ENCODE measurements around the gene LRRC30.

DNA sequence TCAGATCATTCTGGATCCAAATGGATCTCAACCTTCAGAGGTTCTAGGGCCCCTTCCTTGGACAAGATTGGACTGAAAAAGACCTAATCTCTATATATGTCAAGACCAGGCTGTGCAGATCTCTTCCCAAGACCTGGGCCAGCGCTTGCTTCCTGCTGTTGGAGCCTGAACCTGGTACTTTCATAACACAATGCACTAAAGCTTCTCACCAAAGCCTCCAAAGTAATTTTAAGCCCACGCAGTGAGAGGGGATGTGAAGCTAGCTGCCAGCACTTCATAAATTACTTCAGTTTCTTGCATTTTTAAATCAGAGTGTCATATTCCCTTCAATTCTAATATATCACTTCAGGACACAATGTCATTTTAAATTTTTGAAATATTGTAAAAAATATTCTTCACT is 50.7 kb downstream of the LRRC30 start:
- TF ChIP-seq, protein P1, sequence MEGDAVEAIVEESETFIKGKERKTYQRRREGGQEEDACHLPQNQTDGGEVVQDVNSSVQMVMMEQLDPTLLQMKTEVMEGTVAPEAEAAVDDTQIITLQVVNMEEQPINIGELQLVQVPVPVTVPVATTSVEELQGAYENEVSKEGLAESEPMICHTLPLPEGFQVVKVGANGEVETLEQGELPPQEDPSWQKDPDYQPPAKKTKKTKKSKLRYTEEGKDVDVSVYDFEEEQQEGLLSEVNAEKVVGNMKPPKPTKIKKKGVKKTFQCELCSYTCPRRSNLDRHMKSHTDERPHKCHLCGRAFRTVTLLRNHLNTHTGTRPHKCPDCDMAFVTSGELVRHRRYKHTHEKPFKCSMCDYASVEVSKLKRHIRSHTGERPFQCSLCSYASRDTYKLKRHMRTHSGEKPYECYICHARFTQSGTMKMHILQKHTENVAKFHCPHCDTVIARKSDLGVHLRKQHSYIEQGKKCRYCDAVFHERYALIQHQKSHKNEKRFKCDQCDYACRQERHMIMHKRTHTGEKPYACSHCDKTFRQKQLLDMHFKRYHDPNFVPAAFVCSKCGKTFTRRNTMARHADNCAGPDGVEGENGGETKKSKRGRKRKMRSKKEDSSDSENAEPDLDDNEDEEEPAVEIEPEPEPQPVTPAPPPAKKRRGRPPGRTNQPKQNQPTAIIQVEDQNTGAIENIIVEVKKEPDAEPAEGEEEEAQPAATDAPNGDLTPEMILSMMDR (IDR thresholded peaks at IDR 0.05) = no peak
- TF ChIP-seq POLR2A (IDR thresholded peaks at IDR 0.05) = no peak
